ENCODE data around the gene PTPRD.
"Not testable (repeated sequence)": the region's sequence is repeated elsewhere in the genome, so short reads cannot be mapped to it uniquely, and the experiment has no call there.

PTPRD gene

GRCh38 chr9:8727191-8727590 is 1885.6 kb downstream of the PTPRD start:
- no peak for DNase-seq (ENCODE audit: low read depth, low spot score)

GRCh38 chr9:8726692-8727091 is 1886.1 kb downstream of the PTPRD start:
- DNase-seq (ENCODE audit: low read depth, low spot score), result no peak

- DNase-seq (ENCODE audit: low read depth, low spot score), result no peak
Observed at GRCh38 chr9:8725635-8726034, 1887.2 kb downstream of the PTPRD start.

- no peak for DNase-seq (ENCODE audit: low read depth, low spot score)
Observed at GRCh38 chr9:8724284-8725018, 1888.4 kb downstream of the PTPRD start.

- no peak for DNase-seq (ENCODE audit: low read depth, low spot score)
Observed at GRCh38 chr9:8723195-8723594, 1889.6 kb downstream of the PTPRD start.

GRCh38 chr9:8719833-8720486 is 1892.8 kb downstream of the PTPRD start:
- DNase-seq (ENCODE audit: low read depth, low spot score), result no peak

GRCh38 chr9:8718121-8718725 is 1894.6 kb downstream of the PTPRD start:
- DNase-seq (ENCODE audit: low read depth, low spot score), result no peak

GRCh38 chr9:8717146-8717545 is 1895.7 kb downstream of the PTPRD start:
- DNase-seq (ENCODE audit: low read depth, low spot score), result no peak

- DNase-seq (ENCODE audit: low read depth, low spot score), result no peak
Observed at GRCh38 chr9:8715788-8716187, 1897.0 kb downstream of the PTPRD start.

GRCh38 chr9:8713811-8714165 is 1899.0 kb downstream of the PTPRD start:
- no peak for DNase-seq (ENCODE audit: low read depth, low spot score)

- no peak for DNase-seq (ENCODE audit: low read depth, low spot score)
Observed at GRCh38 chr9:8713149-8713810, 1899.5 kb downstream of the PTPRD start.

GRCh38 chr9:8709731-8710130 is 1903.1 kb downstream of the PTPRD start:
- no peak for DNase-seq (ENCODE audit: low read depth, low spot score)

- DNase-seq (ENCODE audit: low read depth, low spot score), result no peak
Observed at GRCh38 chr9:8708728-8709127, 1904.1 kb downstream of the PTPRD start.

- DNase-seq (ENCODE audit: low read depth, low spot score), result no peak
Observed at GRCh38 chr9:8706998-8707397, 1905.8 kb downstream of the PTPRD start.

GRCh38 chr9:8706531-8706930 is 1906.3 kb downstream of the PTPRD start:
- DNase-seq (ENCODE audit: low read depth, low spot score), result no peak

GRCh38 chr9:8705861-8706260 is 1906.9 kb downstream of the PTPRD start:
- DNase-seq (ENCODE audit: low read depth, low spot score), result no peak

- no peak for DNase-seq (ENCODE audit: low read depth, low spot score)
Observed at GRCh38 chr9:8703904-8704303, 1908.9 kb downstream of the PTPRD start.

GRCh38 chr9:8701904-8702303 is 1910.9 kb downstream of the PTPRD start:
- DNase-seq (ENCODE audit: low read depth, low spot score), result no peak

- not testable (repeated sequence) for DNase-seq (ENCODE audit: low read depth, low spot score)
Observed at GRCh38 chr9:8697565-8697964, 1915.2 kb downstream of the PTPRD start.

- no peak for DNase-seq (ENCODE audit: low read depth, low spot score)
Observed at GRCh38 chr9:8696516-8696915, 1916.3 kb downstream of the PTPRD start.

- DNase-seq (ENCODE audit: low read depth, low spot score), result no peak
Observed at GRCh38 chr9:8694983-8695588, 1917.7 kb downstream of the PTPRD start.

- DNase-seq (ENCODE audit: low read depth, low spot score), result no peak
Observed at GRCh38 chr9:8693464-8693863, 1919.3 kb downstream of the PTPRD start.

Measured in activated CD4-positive, CD25-positive, alpha-beta regulatory T cell treated with anti-CD3 and anti-CD28 coated beads, Interleukin-2, amount 50 U/mL, for 16 hours (primary cell).